H9 (cell line): ENCODE data around the gene OR9Q1. TPM values are rescaled to one million over a fixed set of nuclear protein-coding genes. Genes with fewer than 3 reads are reported as not detected.

Experiments used
- DNase-seq: peaks from one replicate; pipeline ENCODE4 v3.0.0-alpha.2; 2017
- H2AFZ ChIP-seq: one replicate; pipeline ENCODE4 v1.6.1; 2013; ENCODE audit warnings: mild to moderate bottlenecking, low read length, control low read depth, moderate library complexity
- H2AK5ac ChIP-seq: 2 replicates; pipeline ENCODE4 v1.6.1; 2013; ENCODE audit warnings: low read length, control low read depth, mixed read lengths; ENCODE audit not compliant: insufficient read length
- H2BK120ac ChIP-seq: one replicate; pipeline ENCODE4 v1.6.1; 2013; ENCODE audit warnings: low read depth, mild to moderate bottlenecking, low read length, control low read depth, inconsistent platforms; ENCODE audit not compliant: poor library complexity, severe bottlenecking
- H2BK12ac ChIP-seq: 2 replicates; pipeline ENCODE4 v1.6.1; 2013; ENCODE audit warnings: low read length, control low read depth, mixed read lengths, low read depth; ENCODE audit not compliant: insufficient read length
- H2BK15ac ChIP-seq: 2 replicates; pipeline ENCODE4 v1.6.1; 2013; ENCODE audit warnings: low read depth, low read length, control low read depth
- H2BK20ac ChIP-seq: one replicate; pipeline ENCODE4 v1.6.1; 2013; ENCODE audit warnings: low read depth, mild to moderate bottlenecking, low read length, control low read depth, inconsistent platforms; ENCODE audit not compliant: poor library complexity, severe bottlenecking
- H2BK5ac ChIP-seq: 2 replicates; pipeline ENCODE4 v1.6.1; 2013; ENCODE audit warnings: low read length, control low read depth, mixed read lengths; ENCODE audit not compliant: insufficient read length
- H3K14ac ChIP-seq: 2 replicates; pipeline ENCODE4 v1.6.1; 2013; ENCODE audit warnings: low read length, control low read depth; ENCODE audit not compliant: insufficient read depth
- H3K18ac ChIP-seq: 2 replicates; pipeline ENCODE4 v1.6.1; 2013; ENCODE audit warnings: low read depth, mild to moderate bottlenecking, mixed read lengths, low read length, control low read depth; ENCODE audit not compliant: insufficient read length
- H3K23ac ChIP-seq: 2 replicates; pipeline ENCODE4 v1.6.1; 2013; ENCODE audit warnings: low read length, control low read depth, mixed read lengths, low read depth; ENCODE audit not compliant: insufficient read length
- H3K23me2 ChIP-seq: 2 replicates; pipeline ENCODE4 v1.6.1; 2013; ENCODE audit warnings: low read depth, mild to moderate bottlenecking, mixed read lengths, low read length, control low read depth; ENCODE audit not compliant: insufficient read length, poor library complexity, severe bottlenecking
- H3K27ac ChIP-seq: 2 replicates; pipeline ENCODE4 v1.5.1; 2013; ENCODE audit warnings: low read length, control low read depth, mixed read lengths, low read depth; ENCODE audit not compliant: insufficient read length
- H3K27me3 ChIP-seq: 2 replicates; pipeline ENCODE4 v1.6.1; 2013; ENCODE audit warnings: low read length, control low read depth, inconsistent platforms; ENCODE audit not compliant: insufficient read depth
- H3K4ac ChIP-seq: 2 replicates; pipeline ENCODE4 v1.6.1; 2013; ENCODE audit warnings: low read depth, mild to moderate bottlenecking, control low read depth, inconsistent platforms, low read length, moderate library complexity
- H3K4me1 ChIP-seq: 2 replicates; pipeline ENCODE4 v1.6.1; 2013; ENCODE audit warnings: low read length, control low read depth, inconsistent platforms; ENCODE audit not compliant: insufficient read depth
- H3K4me2 ChIP-seq: 2 replicates; pipeline ENCODE4 v1.6.1; 2013; ENCODE audit warnings: low read length, control low read depth, mixed read lengths; ENCODE audit not compliant: insufficient read length, insufficient read depth
- H3K56ac ChIP-seq: 2 replicates; pipeline ENCODE4 v1.6.1; 2013; ENCODE audit warnings: low read depth, mild to moderate bottlenecking, mixed read lengths, low read length, control low read depth; ENCODE audit not compliant: insufficient read length
- H3K79me1 ChIP-seq: 2 replicates; pipeline ENCODE4 v1.6.1; 2013; ENCODE audit warnings: low read depth, mild to moderate bottlenecking, moderate library complexity, low read length, control low read depth, inconsistent platforms; ENCODE audit not compliant: insufficient read depth, poor library complexity, severe bottlenecking
- H3K79me2 ChIP-seq: 2 replicates; pipeline ENCODE4 v1.6.1; 2013; ENCODE audit warnings: low read length, control low read depth, inconsistent platforms; ENCODE audit not compliant: insufficient read depth
- H3K9ac ChIP-seq: 2 replicates; pipeline ENCODE4 v1.6.1; 2013; ENCODE audit warnings: low read length, control low read depth, mixed read lengths; ENCODE audit not compliant: insufficient read length; ENCODE audit errors: extremely low read depth
- H3K9me3 ChIP-seq: one replicate; pipeline ENCODE4 v1.6.1; 2013; ENCODE audit warnings: low read depth, low read length, inconsistent platforms; ENCODE audit not compliant: control insufficient read depth
- H3T11ph ChIP-seq: one replicate; pipeline ENCODE4 v1.6.1; 2013; ENCODE audit warnings: mild to moderate bottlenecking, low read length, control low read depth, inconsistent platforms
- H4K20me1 ChIP-seq: one replicate; pipeline ENCODE4 v1.6.1; 2013; ENCODE audit not compliant: control insufficient read depth, insufficient read length, insufficient read depth
- H4K5ac ChIP-seq: 2 replicates; pipeline ENCODE4 v1.6.1; 2013; ENCODE audit warnings: low read depth, mild to moderate bottlenecking, mixed read lengths, low read length, control low read depth; ENCODE audit not compliant: insufficient read length
- H4K8ac ChIP-seq: replicated peaks from 2 replicates; pipeline ENCODE4 v1.6.1; 2013; ENCODE audit warnings: low read length, control low read depth, mixed read lengths, low read depth; ENCODE audit not compliant: insufficient read length
- H4K91ac ChIP-seq: 2 replicates; pipeline ENCODE4 v1.6.1; 2013; ENCODE audit warnings: low read depth, mild to moderate bottlenecking, moderate library complexity, mixed read lengths, low read length, control low read depth; ENCODE audit not compliant: insufficient read length
- H3K27ac Mint-ChIP-seq, 3 experiments: 2 replicates in 2 of 3; 3 replicates in 1 of 3; pipeline ENCODE4 v1.8.0; 2020 to 2021; ENCODE audit warnings: mixed read lengths in 3 of 3, mild to moderate bottlenecking in 1 of 3, moderate library complexity in 1 of 3
- H3K27me3 Mint-ChIP-seq: 2 replicates; pipeline ENCODE4 v1.8.0; 2021; ENCODE audit warnings: low read depth, mild to moderate bottlenecking, moderate library complexity, mixed read lengths
- H3K36me3 Mint-ChIP-seq, 3 experiments: 2 replicates in 2 of 3; 3 replicates in 1 of 3; pipeline ENCODE4 v1.8.0; 2020 to 2021; ENCODE audit warnings: low read depth in 3 of 3, mixed read lengths in 3 of 3; ENCODE audit not compliant: insufficient read depth in 1 of 3
- H3K4me1 Mint-ChIP-seq, 2 experiments: 2 replicates each; pipeline ENCODE4 v1.8.0; 2020; ENCODE audit warnings: mixed read lengths in 2 of 2
- H3K4me3 Mint-ChIP-seq, 2 experiments: 2 replicates in 1 of 2; 3 replicates in 1 of 2; pipeline ENCODE4 v1.8.0; 2020 to 2021; ENCODE audit warnings: mild to moderate bottlenecking in 2 of 2, mixed read lengths in 2 of 2, moderate library complexity in 1 of 2
- H3K9me3 Mint-ChIP-seq, 2 experiments: 2 replicates in 1 of 2; 3 replicates in 1 of 2; pipeline ENCODE4 v1.8.0; 2020; ENCODE audit warnings: mild to moderate bottlenecking in 2 of 2, mixed read lengths in 2 of 2, moderate library complexity in 1 of 2
- WGBS: extraction: QIAGEN DNeasy Blood & Tissue Kit; methylation state at CpG from one replicate; pipeline ENCODE4 v1.1.7; 2013; ENCODE audit warnings: missing lambda C conversion rate, low lambda C conversion rate, mixed read lengths; ENCODE audit not compliant: insufficient read length; ENCODE audit errors: extremely low coverage; 5-methylcytosine and 5-hydroxymethylcytosine counted together
- total RNA-seq: library from RNA; stranded (reverse); gene quantifications from 2 replicates; pipeline ENCODE4 v1.2.1, GENCODE V29; 2021
- TF ChIP-seq, protein P1 (sequence below): fragments of 200-600 bp; sonication (generic); conservative IDR thresholded peaks from 3 replicates; pipeline ENCODE4 v1.8.0; 2021; ENCODE audit warnings: antibody characterized with exemption, mild to moderate bottlenecking

OR9Q1 gene
- total RNA-seq, 1 experiment from 2014 or later, result not detected

DNA sequence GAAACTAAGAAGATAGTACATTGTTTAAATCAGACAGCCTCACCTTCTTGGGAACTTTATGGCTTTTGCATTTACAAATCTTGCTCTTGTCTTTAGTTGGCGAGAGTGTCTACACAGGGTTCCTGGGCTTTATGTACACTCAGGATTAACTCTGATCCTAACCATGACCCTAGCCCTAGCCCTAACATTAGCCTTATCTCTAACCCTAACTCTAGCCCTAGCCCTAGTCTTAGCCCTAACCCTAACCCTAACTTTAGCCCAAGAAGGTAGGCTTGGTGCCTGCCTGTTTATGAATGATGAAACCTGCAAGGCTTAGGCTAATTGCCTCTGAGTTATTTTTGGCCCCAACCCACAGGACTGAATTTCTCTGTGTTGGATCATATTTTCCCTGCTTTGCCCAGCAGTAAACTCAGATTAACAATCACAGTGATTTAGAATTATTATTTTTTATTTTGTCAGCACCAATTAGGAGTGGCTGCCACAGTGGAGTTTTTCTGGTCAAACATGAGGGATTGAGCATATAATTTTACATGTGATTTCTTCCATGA is 44.1 kb upstream of the OR9Q1 start:
- no peaks in the 10 kb centered on the region for H3K23me2 ChIP-seq
- no peak overlapping the region for H3K23ac ChIP-seq
- no peak overlapping the region for H3K56ac ChIP-seq
- peaks cover 4 to 13% of the 10 kb centered on the region in 2 experiments; a peak in 3 of 4 replicates for H3K4me1 Mint-ChIP-seq
- DNase-seq, result no peak
- H2BK20ac ChIP-seq, result no peak overlapping the region
- no peaks in the 10 kb centered on the region for H3K27me3 Mint-ChIP-seq
- no peak overlapping the region for H3K27ac ChIP-seq
- no CpG with 5 or more reads among the region's 1 CpG for WGBS
- no peak overlapping the region for H4K5ac ChIP-seq
- H2AK5ac ChIP-seq, result no peak overlapping the region
- H3K79me1 ChIP-seq, result no peaks in the 10 kb centered on the region
- H3K9me3 Mint-ChIP-seq, result peaks cover 0 to 4% of the 10 kb centered on the region in 2 experiments; a peak in 2 of 5 replicates
- H4K20me1 ChIP-seq, result no peaks in the 10 kb centered on the region
- H3K4me3 Mint-ChIP-seq, result no peak overlapping the region
- H2BK120ac ChIP-seq, result no peak overlapping the region
- H3K36me3 Mint-ChIP-seq, result no peaks in the 10 kb centered on the region
- no peaks in the 10 kb centered on the region for H3K9me3 ChIP-seq
- H3K4me2 ChIP-seq, result no peak overlapping the region
- no peak overlapping the region for H3K4ac ChIP-seq
- no peak overlapping the region for H3T11ph ChIP-seq
- no peak overlapping the region for H3K9ac ChIP-seq
- H2BK5ac ChIP-seq, result no peak overlapping the region
- no peaks in the 10 kb centered on the region for H3K27me3 ChIP-seq
- TF ChIP-seq, protein P1, sequence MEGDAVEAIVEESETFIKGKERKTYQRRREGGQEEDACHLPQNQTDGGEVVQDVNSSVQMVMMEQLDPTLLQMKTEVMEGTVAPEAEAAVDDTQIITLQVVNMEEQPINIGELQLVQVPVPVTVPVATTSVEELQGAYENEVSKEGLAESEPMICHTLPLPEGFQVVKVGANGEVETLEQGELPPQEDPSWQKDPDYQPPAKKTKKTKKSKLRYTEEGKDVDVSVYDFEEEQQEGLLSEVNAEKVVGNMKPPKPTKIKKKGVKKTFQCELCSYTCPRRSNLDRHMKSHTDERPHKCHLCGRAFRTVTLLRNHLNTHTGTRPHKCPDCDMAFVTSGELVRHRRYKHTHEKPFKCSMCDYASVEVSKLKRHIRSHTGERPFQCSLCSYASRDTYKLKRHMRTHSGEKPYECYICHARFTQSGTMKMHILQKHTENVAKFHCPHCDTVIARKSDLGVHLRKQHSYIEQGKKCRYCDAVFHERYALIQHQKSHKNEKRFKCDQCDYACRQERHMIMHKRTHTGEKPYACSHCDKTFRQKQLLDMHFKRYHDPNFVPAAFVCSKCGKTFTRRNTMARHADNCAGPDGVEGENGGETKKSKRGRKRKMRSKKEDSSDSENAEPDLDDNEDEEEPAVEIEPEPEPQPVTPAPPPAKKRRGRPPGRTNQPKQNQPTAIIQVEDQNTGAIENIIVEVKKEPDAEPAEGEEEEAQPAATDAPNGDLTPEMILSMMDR, result no peak
- H3K79me2 ChIP-seq, result no peaks in the 10 kb centered on the region
- no peak overlapping the region for H3K18ac ChIP-seq
- peaks cover 4% of the 10 kb centered on the region; the same call in 1 of the 2 replicates for H3K4me1 ChIP-seq
- H2BK12ac ChIP-seq, result no peak overlapping the region
- H2BK15ac ChIP-seq, result no peak overlapping the region
- no peak overlapping the region for H2AFZ ChIP-seq
- H4K91ac ChIP-seq, result no peak overlapping the region
- H3K27ac Mint-ChIP-seq, result no peak overlapping the region; a peak in 1 of 7 replicates
- H4K8ac ChIP-seq, result no peak overlapping the region
- H3K14ac ChIP-seq, result no peak overlapping the region
